Stomach (tissue), 9 donors: ENCODE measurements around the gene SULT2B1. TPM values are rescaled to one million over a fixed set of nuclear protein-coding genes. Genes with fewer than 3 reads are reported as not detected.
A peak's percentile ranks its signal among the peaks of the same experiment; 100 is the strongest.

Source experiments
- DNase-seq, 2 donors: peaks; one replicate each; pipeline versions ENCODE4 v3.0.0 to v3.0.0-alpha.2; 2013 to 2019
- H3K27ac ChIP-seq, 5 donors: fragments of 200-600 bp in 4 of 5; sonication (generic) in 4 of 5; one replicate each; pipeline ENCODE4 v1.5.1; 2013 to 2019; ENCODE audit warnings: mild to moderate bottlenecking in 1 of 5, moderate library complexity in 1 of 5
- H3K27me3 ChIP-seq, 3 donors: fragments of 200-600 bp; sonication (generic); one replicate each; pipeline ENCODE4 v1.5.1; 2017 to 2019; ENCODE audit warnings: mixed run types in 1 of 3
- H3K36me3 ChIP-seq, 4 donors: fragments of 200-600 bp; sonication (generic); 1 replicate in 3 of 4; 2 replicates in 1 of 4; pipeline ENCODE4 v1.5.1; 2016 to 2019
- H3K4me1 ChIP-seq, 4 donors: fragments of 200-600 bp; sonication (generic); one replicate each; pipeline ENCODE4 v1.5.1; 2016 to 2019
- H3K4me3 ChIP-seq, 4 donors: fragments of 200-600 bp; sonication (generic) in 3 of 4; one replicate each; pipeline ENCODE4 v1.5.1; 2016 to 2019; ENCODE audit warnings: mild to moderate bottlenecking in 1 of 4
- H3K9me3 ChIP-seq, 4 donors: fragments of 200-600 bp; sonication (generic); one replicate each; pipeline ENCODE4 v1.5.1; 2016 to 2019
- CTCF ChIP-seq, 7 experiments: fragments of 450-650 bp in 4 of 7; fragments of 200-600 bp in 3 of 7; sonication (generic) in 3 of 7; IDR thresholded peaks; one replicate each; pipeline ENCODE4 v1.5.1; 2016 to 2019; ENCODE audit warnings: antibody characterized with exemption in 7 of 7, control low read depth in 2 of 7, mild to moderate bottlenecking in 1 of 7
- EP300 ChIP-seq: sonication (generic); formaldehyde crosslinking; IDR thresholded peaks from one replicate; pipeline ENCODE4 v1.6.1; 2017; ENCODE audit warnings: antibody characterized with exemption
- POLR2A ChIP-seq, 4 donors: fragments of 450-650 bp; IDR thresholded peaks; one replicate each; pipeline ENCODE4 v1.6.1; 2016; ENCODE audit warnings: antibody characterized with exemption in 4 of 4, control low read depth in 2 of 4, mild to moderate bottlenecking in 1 of 4, moderate library complexity in 1 of 4
- POLR2AphosphoS5 ChIP-seq, 3 donors: sonication (generic); formaldehyde crosslinking; IDR thresholded peaks; one replicate each; pipeline ENCODE4 v1.6.1; 2016; ENCODE audit warnings: antibody characterized with exemption in 3 of 3
- WGBS, 5 donors: extraction: QIAGEN DNeasy Blood & Tissue Kit in 3 of 5; methylation state at CpG; one replicate each; pipeline versions ENCODE4 v1.1.5 to v1.1.7; 2013 to 2018; 5-methylcytosine and 5-hydroxymethylcytosine counted together
- intact Hi-C: fragments of 100-400 bp; cut with DNase I; formaldehyde crosslinking; loops from one replicate; pipeline ENCODE4 v1.15.1; 2023; ENCODE audit warnings: low total_unique reads
- polyA plus RNA-seq, 3 donors: library from polyadenylated mRNA; stranded (reverse); fragments of 200-250 nt; gene quantifications; one replicate each; pipeline ENCODE4 v1.2.3, GENCODE V29; 2013
- total RNA-seq, 5 donors: library from RNA; depleted of rRNA; stranded (reverse); fragments of >200 nt; gene quantifications; one replicate each; pipeline versions ENCODE4 v1.1.0 to v1.2.3, GENCODE V29; 2014 to 2016
- donor health status: healthy with polysubstance abuse.
- donor health status: Bipolar disorder and iron deficiency.
- donor health status: healthy.

The SULT2B1 gene
- total and polyA plus RNA-seq, 8 donors = 2.0 to 46.8 (median 3.1) TPM; not detected in 3

GRCh38 chr19:48578891-48579290, 26.9 kb downstream of the SULT2B1 start:
- Histone ChIP-seq H3K36me3 (no peaks in the 10 kb centered on the region), H3K4me1 (peaks cover 2 to 14% (median 9%) of the 10 kb centered on the region in 4 donors), H3K4me3 (no peak overlapping the region), H3K9me3 (no peaks in the 10 kb centered on the region), H3K27ac (no peak overlapping the region), H3K27me3 (no peaks in the 10 kb centered on the region)
- WGBS, 5 donors = 34 to 56% (median 45%) methylated on average over 3 of the region's 3 CpGs
- no peak for TF ChIP-seq EP300
- TF ChIP-seq CTCF (IDR thresholded peaks at IDR 0.05) = no peak
- TF ChIP-seq POLR2A (IDR thresholded peaks at IDR 0.05) = no peak
- no peak for TF ChIP-seq POLR2AphosphoS5 (IDR thresholded peaks at IDR 0.05)
- no peak for DNase-seq
- intact Hi-C loops = no loop called here

- peak overlapping the region in 3 of 5 donors; percentile 15 to 43 (median 30) for H3K27ac ChIP-seq
- peaks cover 6 to 15% (median 10%) of the 10 kb centered on the region in 4 donors for H3K4me1 ChIP-seq
- H3K36me3 ChIP-seq = no peaks in the 10 kb centered on the region
- peak in 1 of 2 donors; percentile 54 for DNase-seq
- H3K4me3 ChIP-seq = no peak overlapping the region
- TF ChIP-seq EP300 (no peak), POLR2A (IDR thresholded peaks at IDR 0.05) (no peak), CTCF (IDR thresholded peaks at IDR 0.05) (no peak), POLR2AphosphoS5 (IDR thresholded peaks at IDR 0.05) (no peak)
- intact Hi-C loops = no loop called here
- no peaks in the 10 kb centered on the region for H3K9me3 ChIP-seq
- 22 to 43% (median 31%) methylated on average over 2 of the region's 2 CpGs for WGBS, 5 donors
- no peaks in the 10 kb centered on the region for H3K27me3 ChIP-seq
Observed at GRCh38 chr19:48582168-48582567, 30.2 kb downstream of the SULT2B1 start.

- Histone ChIP-seq H3K27me3 (no peaks in the 10 kb centered on the region), H3K4me3 (no peak overlapping the region), H3K36me3 (no peaks in the 10 kb centered on the region), H3K27ac (no peak overlapping the region), H3K9me3 (no peaks in the 10 kb centered on the region), H3K4me1 (peaks cover 13 to 24% (median 20%) of the 10 kb centered on the region in 4 donors)
- DNase-seq = no peak
- intact Hi-C loops = loop anchor here (5.0 kb wide), 2 partner anchors 80 to 100 kb away; no protein-coding TSS in a partner anchor
- 81 to 95% (median 92%) methylated on average over 3 of the region's 3 CpGs for WGBS, 5 donors
- TF ChIP-seq POLR2A (IDR thresholded peaks at IDR 0.05) (no peak), POLR2AphosphoS5 (IDR thresholded peaks at IDR 0.05) (no peak)
Observed at GRCh38 chr19:48587387-48587786, 35.4 kb downstream of the SULT2B1 start.

GRCh38 chr19:48588670-48589401, 36.9 kb downstream of the SULT2B1 start:
- peak overlapping the region in 1 of 5 donors; percentile 34 for H3K27ac ChIP-seq
- no peaks in the 10 kb centered on the region for H3K36me3 ChIP-seq
- peak overlapping the region; percentile 30 to 47 (median 39) for H3K4me3 ChIP-seq
- TF ChIP-seq EP300 = no peak
- TF ChIP-seq POLR2AphosphoS5 (IDR thresholded peaks at IDR 0.05) = peak in 1 of 3 donors; percentile 65
- peak in 6 of 7 experiments; percentile 81 to 98 (median 92) for TF ChIP-seq CTCF (IDR thresholded peaks at IDR 0.05)
- WGBS, 5 donors = 3 to 6% (median 4%) methylated on average over 35 to 36 of the region's 36 CpGs
- peak; percentile 96 for DNase-seq
- H3K9me3 ChIP-seq = no peaks in the 10 kb centered on the region
- intact Hi-C loops = loop anchor here (5.0 kb wide), 2 partner anchors 82 to 102 kb away; no protein-coding TSS in a partner anchor
- peaks cover 12 to 18% (median 17%) of the 10 kb centered on the region in 4 donors for H3K4me1 ChIP-seq
- no peaks in the 10 kb centered on the region for H3K27me3 ChIP-seq

- Histone ChIP-seq H3K27ac (no peak overlapping the region), H3K4me1 (peaks cover 7 to 13% (median 10%) of the 10 kb centered on the region in 4 donors), H3K9me3 (no peaks in the 10 kb centered on the region), H3K4me3 (no peak overlapping the region), H3K36me3 (no peaks in the 10 kb centered on the region), H3K27me3 (no peaks in the 10 kb centered on the region)
- TF ChIP-seq POLR2A (IDR thresholded peaks at IDR 0.05) (no peak), EP300 (no peak), CTCF (IDR thresholded peaks at IDR 0.05) (no peak), POLR2AphosphoS5 (IDR thresholded peaks at IDR 0.05) (no peak)
- intact Hi-C loops = no loop called here
- 77 to 84% (median 80%) methylated on average over 5 of the region's 5 CpGs for WGBS, 5 donors
- DNase-seq = no peak
Observed at GRCh38 chr19:48591021-48591420, 39.0 kb downstream of the SULT2B1 start.
